RWPE2 (cell line): ENCODE measurements around the gene FAM3B.
"Not testable (repeated sequence)": the region's sequence is repeated elsewhere in the genome, so short reads cannot be mapped to it uniquely, and the experiment has no call there.

Source experiments
- ATAC-seq: fragments of 200-7000 bp; cut with Tn5 transposase; 3 replicates; pipeline ENCODE4 v1.9.1; 2021; ENCODE audit warnings: low read depth
- DNase-seq: peaks from one replicate; pipeline ENCODE4 v3.0.0-alpha.2; 2020; ENCODE audit warnings: low spot score
- H3K27ac ChIP-seq: fragments of 450-650 bp; 2 replicates; pipeline ENCODE4 v1.5.1; 2017; ENCODE audit warnings: mild to moderate bottlenecking; ENCODE audit not compliant: poor library complexity, severe bottlenecking
- H3K27me3 ChIP-seq: fragments of 250-450 bp; sonication (Bioruptor Pico); 2 replicates; pipeline ENCODE4 v1.5.1; 2021; ENCODE audit warnings: mild to moderate bottlenecking, moderate library complexity; ENCODE audit not compliant: insufficient read depth, poor library complexity, severe bottlenecking
- H3K36me3 ChIP-seq: fragments of 250-450 bp; sonication (Bioruptor Pico); 2 replicates; pipeline ENCODE4 v1.5.1; 2020; ENCODE audit warnings: low read depth, mild to moderate bottlenecking, moderate library complexity
- H3K4me1 ChIP-seq: fragments of 250-450 bp; sonication (Bioruptor Pico); 2 replicates; pipeline ENCODE4 v1.5.1; 2021; ENCODE audit warnings: mild to moderate bottlenecking, moderate library complexity; ENCODE audit not compliant: insufficient read depth, poor library complexity, severe bottlenecking
- H3K4me3 ChIP-seq: fragments of 250-450 bp; sonication (Bioruptor Pico); 2 replicates; pipeline ENCODE4 v1.5.1; 2021; ENCODE audit warnings: mild to moderate bottlenecking, moderate library complexity; ENCODE audit not compliant: severe bottlenecking
- H3K9me3 ChIP-seq: fragments of 250-450 bp; sonication (Bioruptor Pico); 2 replicates; pipeline ENCODE4 v1.5.1; 2021; ENCODE audit warnings: mild to moderate bottlenecking, moderate library complexity; ENCODE audit not compliant: severe bottlenecking
- TF ChIP-seq, protein P1 (sequence below): fragments of 450-650 bp; IDR thresholded peaks from one replicate; pipeline ENCODE4 v1.5.1; 2017; ENCODE audit warnings: mild to moderate bottlenecking, moderate library complexity; ENCODE audit not compliant: poor library complexity, severe bottlenecking

The FAM3B gene

DNA sequence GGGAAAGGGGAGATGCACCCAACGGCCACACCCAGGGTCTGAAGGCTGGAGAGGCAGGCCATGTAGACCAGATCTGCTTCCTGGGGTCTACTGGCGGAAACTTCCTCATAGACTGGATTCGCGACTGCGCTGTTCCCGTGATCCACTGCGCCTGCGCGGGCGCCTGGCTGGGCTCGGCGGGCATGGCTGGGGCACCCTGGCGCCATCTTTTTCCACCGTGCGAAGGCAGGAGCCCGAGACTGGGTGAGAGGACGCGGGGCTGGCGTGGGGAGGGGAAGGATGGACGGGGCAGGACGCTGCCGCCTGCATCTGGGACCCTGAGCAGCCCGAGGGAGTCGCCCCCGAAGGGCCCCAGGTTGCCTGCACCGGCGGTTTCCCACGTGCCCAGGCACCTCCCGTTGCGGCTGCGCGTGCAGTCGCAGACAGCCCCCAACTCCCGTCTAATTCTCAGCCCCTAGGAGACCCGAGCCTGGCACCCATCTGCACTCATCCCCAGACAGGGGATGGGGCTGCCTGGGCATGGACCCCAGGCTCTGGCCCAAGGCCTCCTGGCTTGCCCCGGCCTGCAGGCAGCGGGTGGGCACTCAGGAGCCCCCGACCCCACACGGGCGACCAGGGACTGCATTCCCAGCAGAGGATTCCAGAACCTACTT is 12.4 kb upstream of the FAM3B start:
- Histone ChIP-seq H3K9me3 (no peaks in the 10 kb centered on the region), H3K27ac (no peak overlapping the region), H3K4me1 (no peaks in the 10 kb centered on the region), H3K36me3 (no peaks in the 10 kb centered on the region), H3K27me3 (no peaks in the 10 kb centered on the region), H3K4me3 (no peak overlapping the region)
- TF ChIP-seq, protein P1, sequence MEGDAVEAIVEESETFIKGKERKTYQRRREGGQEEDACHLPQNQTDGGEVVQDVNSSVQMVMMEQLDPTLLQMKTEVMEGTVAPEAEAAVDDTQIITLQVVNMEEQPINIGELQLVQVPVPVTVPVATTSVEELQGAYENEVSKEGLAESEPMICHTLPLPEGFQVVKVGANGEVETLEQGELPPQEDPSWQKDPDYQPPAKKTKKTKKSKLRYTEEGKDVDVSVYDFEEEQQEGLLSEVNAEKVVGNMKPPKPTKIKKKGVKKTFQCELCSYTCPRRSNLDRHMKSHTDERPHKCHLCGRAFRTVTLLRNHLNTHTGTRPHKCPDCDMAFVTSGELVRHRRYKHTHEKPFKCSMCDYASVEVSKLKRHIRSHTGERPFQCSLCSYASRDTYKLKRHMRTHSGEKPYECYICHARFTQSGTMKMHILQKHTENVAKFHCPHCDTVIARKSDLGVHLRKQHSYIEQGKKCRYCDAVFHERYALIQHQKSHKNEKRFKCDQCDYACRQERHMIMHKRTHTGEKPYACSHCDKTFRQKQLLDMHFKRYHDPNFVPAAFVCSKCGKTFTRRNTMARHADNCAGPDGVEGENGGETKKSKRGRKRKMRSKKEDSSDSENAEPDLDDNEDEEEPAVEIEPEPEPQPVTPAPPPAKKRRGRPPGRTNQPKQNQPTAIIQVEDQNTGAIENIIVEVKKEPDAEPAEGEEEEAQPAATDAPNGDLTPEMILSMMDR = no peak
- no peak for DNase-seq
- no peak for ATAC-seq

DNA sequence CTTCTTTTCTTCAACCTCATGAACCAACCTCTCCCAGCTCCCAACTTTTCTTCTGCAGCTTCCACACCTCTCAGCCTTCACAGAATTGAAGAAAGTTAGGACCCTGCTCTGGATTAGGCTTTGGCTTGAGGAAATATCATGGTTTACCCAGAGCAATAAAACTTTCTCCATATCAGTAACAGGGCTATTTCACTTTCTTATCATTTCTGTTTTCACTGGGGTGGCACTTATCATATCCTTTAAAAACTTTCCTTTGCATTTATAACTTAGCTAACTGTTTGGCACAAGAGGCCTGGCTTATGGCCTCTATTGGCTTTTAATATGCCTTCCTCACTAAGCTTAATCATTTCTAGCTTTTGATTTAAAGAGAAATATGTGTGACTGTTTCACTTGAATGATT is 9.4 kb upstream of the FAM3B start:
- Histone ChIP-seq H3K36me3 (no peaks in the 10 kb centered on the region), H3K4me3 (no peak overlapping the region), H3K27me3 (peaks cover 4% of the 10 kb centered on the region), H3K4me1 (no peaks in the 10 kb centered on the region), H3K9me3 (no peaks in the 10 kb centered on the region), H3K27ac (no peak overlapping the region)
- ATAC-seq (no peak), DNase-seq (no peak)
- TF ChIP-seq, protein P1 = no peak

DNA sequence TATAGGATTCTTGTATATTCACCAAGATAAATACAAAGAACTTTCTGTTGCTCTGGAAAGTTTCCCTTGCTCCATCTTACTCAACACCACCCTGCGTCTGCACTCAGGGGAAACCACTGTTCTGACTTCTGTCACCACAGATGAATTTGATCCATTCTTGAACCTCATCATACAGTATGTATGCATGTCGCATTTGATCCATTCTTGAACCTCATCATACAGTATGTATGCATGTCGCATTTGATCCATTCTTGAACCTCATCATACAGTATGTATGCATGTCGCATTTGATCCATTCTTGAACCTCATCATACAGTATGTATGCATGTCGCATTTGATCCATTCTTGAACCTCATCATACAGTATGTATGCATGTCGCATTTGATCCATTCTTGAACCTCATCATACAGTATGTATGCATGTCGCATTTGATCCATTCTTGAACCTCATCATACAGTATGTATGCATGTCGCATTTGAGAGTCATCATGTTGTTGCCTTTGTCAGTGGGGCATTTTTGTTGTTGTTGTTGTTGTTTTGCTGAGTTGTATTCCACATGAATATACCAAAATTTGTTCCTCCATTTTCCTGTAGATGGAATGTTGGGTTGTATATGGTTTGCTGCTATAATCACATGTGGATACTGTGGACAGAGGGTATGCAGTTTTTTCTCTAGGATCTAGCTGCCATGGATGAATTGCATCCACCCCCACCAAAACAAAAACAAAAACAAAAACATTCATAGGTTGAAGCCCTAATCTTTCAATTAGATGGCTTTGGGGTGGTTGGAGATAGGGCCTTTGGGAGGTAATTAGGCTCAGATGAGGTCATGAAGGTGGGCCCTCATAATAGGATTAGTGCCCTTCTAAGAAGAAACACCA is 3.1 kb upstream of the FAM3B start:
- not testable (repeated sequence) for DNase-seq, H3K27ac ChIP-seq, H3K36me3 ChIP-seq, ATAC-seq, H3K4me1 ChIP-seq, H3K4me3 ChIP-seq, H3K9me3 ChIP-seq
- peaks cover 37% of the 10 kb centered on the region for H3K27me3 ChIP-seq

DNA sequence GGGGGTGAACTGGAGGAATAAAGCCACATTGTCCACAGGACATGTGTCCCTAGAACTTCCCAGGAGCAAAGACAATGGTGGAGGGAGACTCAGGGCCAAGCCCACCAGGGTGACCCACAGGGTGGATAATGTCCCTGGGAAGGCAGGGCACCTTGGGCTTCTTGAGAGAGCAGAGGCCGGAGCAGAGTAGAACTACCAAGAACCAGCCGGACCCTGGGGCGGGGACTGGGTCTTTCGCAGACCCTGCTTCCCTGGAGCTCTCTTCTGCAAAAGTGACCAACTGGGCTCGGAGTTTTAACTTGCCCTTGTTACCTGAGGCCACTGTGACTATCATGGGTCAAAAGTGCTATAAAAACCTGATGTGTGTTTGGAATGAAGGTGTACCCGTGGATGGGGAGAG is 875 bp upstream of the FAM3B start:
- peaks cover 38% of the 10 kb centered on the region for H3K27me3 ChIP-seq
- H3K9me3 ChIP-seq = no peaks in the 10 kb centered on the region
- TF ChIP-seq, protein P1 = no peak
- H3K4me1 ChIP-seq = no peaks in the 10 kb centered on the region
- H3K4me3 ChIP-seq = no peak overlapping the region
- no peak for DNase-seq
- no peak overlapping the region for H3K27ac ChIP-seq
- H3K36me3 ChIP-seq = no peaks in the 10 kb centered on the region
- no peak for ATAC-seq

DNA sequence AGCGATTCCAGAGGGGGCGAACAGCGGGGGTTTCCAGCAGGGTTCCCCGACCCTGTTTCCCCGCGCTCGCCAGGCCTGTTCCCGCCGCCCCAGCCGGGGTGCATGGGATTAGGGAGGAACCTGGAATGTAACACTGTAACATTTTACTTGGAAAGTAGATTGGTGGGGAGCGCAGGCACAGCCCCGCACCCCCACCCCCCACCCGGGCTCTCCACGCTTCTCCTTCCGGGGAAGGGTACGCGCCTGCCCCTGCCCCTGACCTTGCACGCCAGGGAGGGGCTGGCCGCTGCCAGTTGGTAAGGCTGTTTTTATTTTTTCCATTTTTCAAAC is 427 bp downstream of the FAM3B start:
- no peak for ATAC-seq
- H3K4me1 ChIP-seq = no peaks in the 10 kb centered on the region
- TF ChIP-seq, protein P1 = no peak
- H3K27me3 ChIP-seq = peaks cover 39% of the 10 kb centered on the region
- no peak overlapping the region for H3K27ac ChIP-seq
- no peaks in the 10 kb centered on the region for H3K36me3 ChIP-seq
- DNase-seq = no peak
- no peak overlapping the region for H3K4me3 ChIP-seq
- H3K9me3 ChIP-seq = no peaks in the 10 kb centered on the region
